Measurements from ENCODE around the gene ZNF638. TPM values are rescaled to one million over a fixed set of nuclear protein-coding genes. Genes with fewer than 3 reads are reported as not detected.

The ZNF638 gene
- total RNA-seq, 1 experiment from 2014 or later: 98.4 TPM

DNA sequence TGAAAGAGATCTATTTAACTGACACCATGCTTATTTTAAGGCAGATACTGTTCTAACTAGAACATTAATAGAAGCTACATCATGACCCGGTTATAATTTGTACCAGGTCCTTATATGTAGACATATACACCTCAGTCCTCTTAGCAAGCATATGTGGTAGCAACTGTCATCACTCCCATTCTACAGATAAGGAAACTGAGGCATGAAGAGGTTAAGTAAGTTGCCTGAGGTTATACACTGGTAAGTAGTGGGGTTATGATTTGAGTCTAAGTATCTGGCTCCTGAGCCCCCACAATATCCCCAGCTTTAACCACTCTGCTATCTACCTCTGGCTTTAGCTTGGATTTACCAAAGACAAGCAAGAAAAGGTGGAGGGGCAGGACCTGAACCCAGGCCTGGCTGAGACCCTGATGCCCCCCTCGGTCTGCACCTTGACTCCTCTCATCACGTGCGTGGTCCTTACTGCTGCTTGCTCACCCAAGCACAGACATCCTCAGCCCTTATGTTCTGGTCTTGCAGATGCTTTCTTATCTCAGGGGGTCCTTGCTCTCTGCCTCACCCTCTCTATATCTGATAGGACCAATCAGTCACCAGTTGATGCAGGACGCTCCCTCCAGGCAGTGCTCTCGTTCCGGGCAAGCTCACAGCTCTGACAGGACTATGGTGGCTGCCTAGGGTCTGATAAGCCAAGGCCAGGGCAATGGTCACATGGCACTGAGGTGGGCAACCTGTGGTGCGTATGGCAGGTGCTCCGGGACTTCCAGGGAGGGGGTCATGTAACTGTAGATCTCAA, 125.7 kb downstream of the ZNF638 start:
- Histone ChIP-seq H3K9me3 (replicated peaks) (no peaks in the 10 kb centered on the region), H3K4me1 (replicated peaks) (peaks cover 53% of the 10 kb centered on the region), H3K27me3 (replicated peaks) (no peaks in the 10 kb centered on the region), H3K4me3 (no peak overlapping the region), H3K36me3 (no peaks in the 10 kb centered on the region), H3K27ac (no peak overlapping the region)
- no peak for DNase-seq (ENCODE audit: low read depth in 1 of 2, low spot score in 2 of 2)

DNA sequence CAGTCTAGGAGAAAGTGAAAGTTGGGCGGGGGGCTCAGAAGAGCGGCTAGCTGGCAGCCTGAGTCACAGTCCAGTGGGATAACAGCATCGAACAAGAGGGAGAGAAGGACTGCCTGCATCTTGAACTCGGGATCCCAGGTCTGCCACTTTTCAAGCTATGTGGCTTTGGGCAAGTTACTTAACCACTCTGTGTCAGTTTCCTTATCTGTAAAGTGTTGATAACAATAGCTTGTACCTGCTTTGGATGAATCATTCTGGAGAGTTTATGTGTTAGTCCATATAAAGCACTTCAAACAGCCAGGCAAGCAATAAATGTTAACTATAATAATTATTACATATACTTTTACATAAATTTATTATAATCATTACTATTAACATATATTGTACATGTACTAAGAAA, 126.3 kb downstream of the ZNF638 start:
- Histone ChIP-seq H3K36me3 (no peaks in the 10 kb centered on the region), H3K27ac (no peak overlapping the region), H3K4me3 (no peak overlapping the region), H3K9me3 (replicated peaks) (no peaks in the 10 kb centered on the region), H3K27me3 (replicated peaks) (no peaks in the 10 kb centered on the region), H3K4me1 (replicated peaks) (peaks cover 51% of the 10 kb centered on the region)
- DNase-seq (ENCODE audit: low read depth in 1 of 2, low spot score in 2 of 2): no peak

DNA sequence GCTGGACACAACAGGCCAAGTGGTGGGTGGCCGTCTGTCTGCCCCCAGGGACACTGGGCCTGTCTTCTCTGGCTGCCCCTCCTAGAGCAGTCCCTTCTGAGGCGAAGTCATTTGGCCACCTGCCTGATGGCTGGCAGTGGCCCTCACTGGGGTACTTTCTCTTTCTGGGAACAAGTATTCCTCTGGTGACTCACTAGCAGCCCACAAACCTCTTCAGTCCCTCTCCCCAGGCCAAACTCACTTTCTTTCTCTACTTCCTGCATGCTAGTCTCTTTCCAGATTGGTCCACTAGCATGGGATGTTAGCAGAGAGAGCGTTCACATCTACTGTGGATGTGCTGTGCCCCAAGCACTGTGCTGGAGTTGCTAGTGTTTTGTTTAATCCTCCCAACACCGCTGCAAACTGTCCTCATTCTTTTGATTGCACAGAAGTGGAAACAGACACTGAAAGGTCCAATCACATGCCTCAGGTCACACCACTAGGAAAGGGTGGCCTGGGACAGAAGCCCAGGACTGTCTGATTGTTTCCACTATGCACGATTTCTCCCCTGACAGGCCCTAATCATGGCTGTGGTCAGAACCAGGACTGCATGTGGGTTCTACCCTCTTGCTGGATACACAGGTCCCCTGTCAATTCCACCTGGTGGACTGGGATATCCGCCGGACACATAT, 127.0 kb downstream of the ZNF638 start:
- H3K9me3 ChIP-seq (replicated peaks): no peaks in the 10 kb centered on the region
- peaks cover 45% of the 10 kb centered on the region for H3K4me1 ChIP-seq (replicated peaks)
- no peaks in the 10 kb centered on the region for H3K27me3 ChIP-seq (replicated peaks)
- no peaks in the 10 kb centered on the region for H3K36me3 ChIP-seq
- peak in 1 of 2 experiments; percentile 64 for DNase-seq (ENCODE audit: low read depth in 1 of 2, low spot score in 2 of 2)
- no peak overlapping the region for H3K27ac ChIP-seq
- H3K4me3 ChIP-seq: no peak overlapping the region

DNA sequence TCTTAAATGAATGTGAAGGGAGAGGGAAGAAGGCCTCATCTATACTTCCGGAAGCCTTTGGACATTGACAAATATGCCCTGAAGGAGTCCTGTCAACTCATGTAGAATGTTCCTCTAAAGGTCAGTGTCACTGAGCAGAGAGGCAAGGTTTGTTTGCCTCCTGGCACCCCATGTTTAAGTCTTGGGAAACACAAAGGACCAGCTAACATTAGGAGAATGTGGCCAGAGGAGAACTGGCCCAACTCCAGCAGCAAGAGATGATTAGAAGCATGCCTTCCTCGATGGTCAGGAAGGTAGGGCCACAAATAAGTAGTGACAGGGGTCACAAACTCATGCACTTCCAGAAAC, 127.5 kb downstream of the ZNF638 start:
- Histone ChIP-seq H3K27me3 (replicated peaks) (no peaks in the 10 kb centered on the region), H3K4me1 (replicated peaks) (peaks cover 41% of the 10 kb centered on the region), H3K27ac (no peak overlapping the region), H3K4me3 (no peak overlapping the region), H3K9me3 (replicated peaks) (no peaks in the 10 kb centered on the region), H3K36me3 (no peaks in the 10 kb centered on the region)
- DNase-seq (ENCODE audit: low read depth in 1 of 2, low spot score in 2 of 2): no peak

DNA sequence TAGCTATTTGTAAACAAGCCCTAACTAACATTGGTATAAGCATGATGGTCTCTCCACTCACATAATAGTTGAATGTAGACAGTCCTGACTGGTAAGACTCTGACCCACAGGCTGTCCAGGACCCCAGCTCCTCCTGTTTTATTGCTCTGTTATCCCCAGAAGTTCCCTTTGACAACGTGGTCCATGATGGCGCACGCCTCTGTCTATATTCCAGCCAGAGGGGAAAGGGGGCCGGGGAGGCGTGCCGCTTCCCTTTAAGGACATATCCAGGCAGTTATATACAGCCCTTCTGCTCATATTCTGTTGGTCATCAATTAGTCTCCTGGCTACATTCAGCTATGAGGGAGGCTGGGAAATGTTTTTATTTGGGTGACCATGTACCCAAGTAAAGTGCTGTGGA, 128.5 kb downstream of the ZNF638 start:
- Histone ChIP-seq H3K27ac (no peak overlapping the region), H3K9me3 (replicated peaks) (no peaks in the 10 kb centered on the region), H3K4me1 (replicated peaks) (peaks cover 41% of the 10 kb centered on the region), H3K4me3 (no peak overlapping the region), H3K36me3 (no peaks in the 10 kb centered on the region), H3K27me3 (replicated peaks) (no peaks in the 10 kb centered on the region)
- DNase-seq (ENCODE audit: low read depth in 1 of 2, low spot score in 2 of 2): no peak

DNA sequence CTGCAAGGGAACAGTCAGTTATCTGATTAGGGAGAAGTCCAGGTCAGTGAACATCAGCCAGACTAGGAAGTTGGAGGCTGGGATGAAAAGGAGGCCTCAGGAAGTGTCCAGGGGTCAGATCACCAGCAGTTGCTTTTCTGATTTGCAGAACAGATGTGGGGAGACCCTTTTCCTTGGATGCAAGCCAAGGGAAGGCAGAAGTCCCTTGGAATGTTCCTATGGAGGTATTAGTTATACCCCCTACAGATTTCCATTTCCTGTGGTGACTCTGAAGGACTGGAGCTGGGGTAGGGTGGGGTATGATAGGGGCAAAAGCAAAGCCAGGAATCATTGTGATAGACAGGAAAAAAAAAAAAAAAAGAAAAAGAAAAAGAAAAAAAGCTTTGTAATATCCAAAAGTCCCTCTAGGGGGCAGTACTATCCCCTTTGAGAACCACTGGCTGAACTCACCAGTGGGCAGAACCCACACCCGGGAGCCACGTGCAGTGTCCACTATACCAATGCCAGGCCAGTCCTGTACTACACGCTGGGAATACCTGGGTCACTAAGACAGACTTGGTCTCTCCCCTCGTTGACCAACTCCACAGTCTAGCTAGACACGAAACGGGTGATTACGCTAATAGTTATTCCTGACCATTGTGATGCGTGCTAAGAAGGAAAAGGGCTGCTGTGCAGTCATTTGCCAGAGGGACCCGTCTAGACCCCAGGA, 129.2 kb downstream of the ZNF638 start:
- DNase-seq (ENCODE audit: low read depth in 1 of 2, low spot score in 2 of 2): peak; percentile 47 to 51
- Histone ChIP-seq H3K9me3 (replicated peaks) (no peaks in the 10 kb centered on the region), H3K4me3 (no peak overlapping the region), H3K36me3 (no peaks in the 10 kb centered on the region), H3K4me1 (replicated peaks) (peaks cover 35% of the 10 kb centered on the region), H3K27me3 (replicated peaks) (no peaks in the 10 kb centered on the region), H3K27ac (no peak overlapping the region)

DNA sequence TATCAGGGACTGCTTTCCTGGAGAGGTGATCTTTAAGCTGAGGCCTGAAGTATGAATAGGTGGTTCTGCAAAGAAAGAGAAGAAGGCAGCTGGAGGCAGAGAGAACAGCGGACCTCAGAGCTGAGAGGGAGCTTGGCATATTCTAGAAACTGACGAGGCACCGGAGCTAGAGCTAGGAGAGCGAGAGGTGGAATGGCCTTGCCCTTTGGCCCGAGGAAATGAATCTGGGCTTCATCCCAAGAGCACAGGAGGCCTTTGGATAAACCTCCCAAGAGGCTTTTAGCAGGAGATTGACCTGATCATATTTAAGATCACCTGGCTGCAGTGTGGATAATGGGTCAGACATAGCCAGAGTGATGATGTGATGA, 129.7 kb downstream of the ZNF638 start:
- no peak overlapping the region for H3K27ac ChIP-seq
- H3K36me3 ChIP-seq: no peaks in the 10 kb centered on the region
- peaks cover 34% of the 10 kb centered on the region for H3K4me1 ChIP-seq (replicated peaks)
- DNase-seq (ENCODE audit: low read depth in 1 of 2, low spot score in 2 of 2): peak in 1 of 2 experiments; percentile 20
- H3K4me3 ChIP-seq: no peak overlapping the region
- H3K27me3 ChIP-seq (replicated peaks): no peaks in the 10 kb centered on the region
- no peaks in the 10 kb centered on the region for H3K9me3 ChIP-seq (replicated peaks)

DNA sequence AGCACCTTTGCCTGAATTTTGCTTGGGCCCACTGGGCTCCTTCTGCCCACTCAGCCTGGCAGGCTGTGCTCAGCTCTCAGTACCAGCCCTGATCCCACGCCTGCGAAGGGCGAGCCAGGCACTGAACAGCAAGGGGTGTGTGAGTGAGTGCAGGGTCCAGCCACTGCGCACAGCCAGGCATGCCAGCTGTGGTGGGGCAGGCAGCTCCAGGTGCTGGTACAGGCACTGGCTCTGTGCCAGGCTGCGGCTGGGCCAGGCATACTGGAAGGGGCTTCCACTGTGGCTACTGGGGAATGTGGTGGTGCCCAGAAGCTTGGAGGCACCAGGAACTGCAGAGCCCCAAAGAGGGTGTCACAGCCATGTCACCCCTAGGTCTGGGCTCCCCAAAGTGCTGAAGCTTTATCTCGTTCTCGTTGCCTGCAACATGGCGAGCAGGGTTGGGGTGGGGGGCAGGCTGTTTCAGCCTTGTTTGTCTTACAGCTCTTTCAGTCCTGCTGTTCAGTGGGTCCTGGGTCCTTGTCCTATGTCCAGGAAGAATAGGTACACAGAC, 130.5 kb downstream of the ZNF638 start:
- Histone ChIP-seq H3K4me1 (replicated peaks) (peaks cover 31% of the 10 kb centered on the region), H3K27ac (no peak overlapping the region), H3K36me3 (peaks cover 4% of the 10 kb centered on the region; the same call in 1 of the 2 replicates), H3K4me3 (no peak overlapping the region), H3K9me3 (replicated peaks) (no peaks in the 10 kb centered on the region), H3K27me3 (replicated peaks) (no peaks in the 10 kb centered on the region)
- peak in 1 of 2 experiments; percentile 36 for DNase-seq (ENCODE audit: low read depth in 1 of 2, low spot score in 2 of 2)

DNA sequence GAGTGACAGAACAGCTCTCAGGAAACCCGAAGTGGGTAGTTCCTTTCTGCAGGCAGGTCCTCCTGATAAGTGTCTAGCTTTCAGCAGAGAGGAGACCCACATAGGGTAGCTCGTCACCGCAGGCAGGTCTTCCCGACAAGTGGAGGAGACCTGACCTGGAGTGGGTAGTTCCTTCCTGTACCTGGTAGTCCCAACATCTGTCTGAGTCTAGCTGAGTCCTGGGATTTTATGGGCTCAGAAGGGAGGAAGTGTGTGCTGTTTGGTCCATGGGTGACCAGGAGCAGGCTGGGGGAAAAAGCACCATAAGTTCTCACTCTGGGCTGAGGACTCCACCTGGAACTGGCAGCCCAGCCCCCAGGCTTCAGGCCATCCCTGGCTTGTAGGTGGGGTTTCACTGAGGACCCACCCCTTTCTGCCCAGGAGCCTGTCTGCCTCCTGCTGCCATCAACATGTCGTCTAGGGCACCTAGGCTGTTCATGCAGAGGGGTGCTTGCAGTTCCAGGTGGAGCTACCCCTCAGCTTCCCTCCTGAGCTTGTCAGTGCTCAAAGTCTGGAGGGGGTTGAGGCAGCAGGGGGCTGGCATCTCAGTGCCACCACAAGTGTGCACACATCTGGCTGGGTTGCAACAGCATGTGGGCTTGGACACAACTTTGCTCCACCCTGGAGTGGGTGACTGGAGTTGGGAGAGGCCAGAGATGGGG, 131.2 kb downstream of the ZNF638 start:
- no peaks in the 10 kb centered on the region for H3K27me3 ChIP-seq (replicated peaks)
- H3K27ac ChIP-seq: no peak overlapping the region
- no peaks in the 10 kb centered on the region for H3K9me3 ChIP-seq (replicated peaks)
- peak in 1 of 2 experiments; percentile 38 for DNase-seq (ENCODE audit: low read depth in 1 of 2, low spot score in 2 of 2)
- peaks cover 4% of the 10 kb centered on the region; the same call in 1 of the 2 replicates for H3K36me3 ChIP-seq
- H3K4me3 ChIP-seq: no peak overlapping the region
- H3K4me1 ChIP-seq (replicated peaks): peaks cover 31% of the 10 kb centered on the region

DNA sequence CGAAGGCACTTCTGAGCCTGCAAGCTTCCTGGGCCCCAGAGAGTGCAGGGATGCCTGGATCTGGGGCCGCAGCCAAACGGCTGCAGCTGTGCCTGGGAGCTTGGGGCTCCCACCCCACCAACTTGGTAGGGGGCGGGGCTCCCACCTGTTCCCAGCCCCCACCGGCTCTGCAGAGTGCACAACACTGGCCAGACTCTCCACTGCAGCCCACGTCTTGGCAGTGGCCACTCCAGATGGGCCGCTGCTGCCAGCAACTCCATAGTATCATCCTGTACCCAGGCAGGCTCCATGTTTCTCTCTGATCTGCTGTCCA, 131.7 kb downstream of the ZNF638 start:
- Histone ChIP-seq H3K9me3 (replicated peaks) (no peaks in the 10 kb centered on the region), H3K36me3 (peaks cover 4% of the 10 kb centered on the region; the same call in 1 of the 2 replicates), H3K27me3 (replicated peaks) (no peaks in the 10 kb centered on the region), H3K4me3 (no peak overlapping the region), H3K27ac (no peak overlapping the region), H3K4me1 (replicated peaks) (peaks cover 31% of the 10 kb centered on the region)
- no peak for DNase-seq (ENCODE audit: low read depth in 1 of 2, low spot score in 2 of 2)

DNA sequence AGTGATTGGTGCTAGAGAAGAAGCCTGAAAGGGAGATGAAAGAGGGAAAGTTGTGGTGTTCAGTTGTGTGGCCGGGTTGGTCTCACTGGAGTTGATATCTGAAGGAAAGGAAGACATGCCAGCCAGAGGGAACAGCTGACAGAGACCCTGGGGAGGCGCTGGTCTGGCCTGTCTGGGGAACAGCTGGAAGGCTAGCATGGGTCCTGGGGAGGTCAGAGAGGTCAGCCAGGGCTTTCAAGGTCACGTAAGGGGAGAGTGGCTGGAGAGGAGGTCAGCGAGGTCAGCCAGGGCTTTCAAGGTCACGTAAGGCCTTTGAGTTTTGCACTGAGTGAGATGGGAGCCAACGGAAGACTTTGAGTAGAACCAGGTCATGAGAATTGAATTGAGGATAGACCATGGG, 132.8 kb downstream of the ZNF638 start:
- no peak overlapping the region for H3K27ac ChIP-seq
- H3K4me1 ChIP-seq (replicated peaks): peaks cover 24% of the 10 kb centered on the region
- no peaks in the 10 kb centered on the region for H3K9me3 ChIP-seq (replicated peaks)
- no peaks in the 10 kb centered on the region for H3K27me3 ChIP-seq (replicated peaks)
- H3K4me3 ChIP-seq: no peak overlapping the region
- DNase-seq (ENCODE audit: low read depth in 1 of 2, low spot score in 2 of 2): peak in 1 of 2 experiments; percentile 16
- peaks cover 4% of the 10 kb centered on the region; the same call in 1 of the 2 replicates for H3K36me3 ChIP-seq

DNA sequence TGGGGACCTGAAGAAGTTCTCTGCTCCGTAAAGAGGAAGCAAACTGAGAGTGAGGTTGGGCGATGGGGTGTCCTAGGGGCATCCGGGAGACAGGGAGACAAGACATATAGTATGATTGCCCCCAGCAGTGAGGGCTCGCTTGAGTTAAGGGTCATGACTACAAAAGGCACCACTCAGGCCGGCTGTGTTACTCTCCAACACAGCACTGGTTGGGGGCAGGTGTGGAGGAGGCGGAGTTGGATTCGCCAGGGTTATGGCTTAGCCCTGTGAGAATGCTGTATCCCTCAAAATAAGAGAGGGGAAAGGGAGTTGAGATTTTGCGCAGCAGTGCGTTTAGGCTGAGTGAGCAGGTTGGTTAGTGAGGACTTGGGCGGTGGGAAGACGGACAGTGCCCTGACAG, 133.8 kb downstream of the ZNF638 start:
- Histone ChIP-seq H3K9me3 (replicated peaks) (no peaks in the 10 kb centered on the region), H3K4me3 (no peak overlapping the region), H3K36me3 (peaks cover 4% of the 10 kb centered on the region; the same call in 1 of the 2 replicates), H3K27ac (no peak overlapping the region), H3K27me3 (replicated peaks) (no peaks in the 10 kb centered on the region), H3K4me1 (replicated peaks) (peaks cover 33% of the 10 kb centered on the region)
- DNase-seq (ENCODE audit: low read depth in 1 of 2, low spot score in 2 of 2): peak in 1 of 2 experiments; percentile 40

DNA sequence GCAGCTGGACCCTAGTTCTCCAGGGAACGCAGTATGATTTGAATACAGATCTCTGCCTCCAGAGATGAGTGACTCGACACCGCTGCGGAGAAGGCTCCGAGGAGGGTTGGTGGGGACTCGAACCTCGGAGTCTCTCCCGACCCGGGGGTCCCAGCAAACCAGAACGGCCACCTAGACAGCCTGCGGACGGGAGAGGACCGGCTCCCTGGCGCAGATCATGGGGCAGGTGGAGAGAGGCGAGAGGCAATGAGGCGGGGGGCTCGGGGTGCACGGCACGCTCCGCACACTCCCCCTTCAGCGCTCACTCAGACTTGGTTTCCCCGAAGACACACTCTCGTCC, 134.3 kb downstream of the ZNF638 start:
- Histone ChIP-seq H3K4me3 (peak overlapping the region; percentile 71), H3K36me3 (peaks cover 4% of the 10 kb centered on the region; the same call in 1 of the 2 replicates), H3K4me1 (replicated peaks) (peaks cover 37% of the 10 kb centered on the region), H3K27me3 (replicated peaks) (no peaks in the 10 kb centered on the region), H3K9me3 (replicated peaks) (no peaks in the 10 kb centered on the region), H3K27ac (no peak overlapping the region)
- DNase-seq (ENCODE audit: low read depth in 1 of 2, low spot score in 2 of 2): no peak
